ENCODE measurements around the gene THOC2.

Gene THOC2

DNA sequence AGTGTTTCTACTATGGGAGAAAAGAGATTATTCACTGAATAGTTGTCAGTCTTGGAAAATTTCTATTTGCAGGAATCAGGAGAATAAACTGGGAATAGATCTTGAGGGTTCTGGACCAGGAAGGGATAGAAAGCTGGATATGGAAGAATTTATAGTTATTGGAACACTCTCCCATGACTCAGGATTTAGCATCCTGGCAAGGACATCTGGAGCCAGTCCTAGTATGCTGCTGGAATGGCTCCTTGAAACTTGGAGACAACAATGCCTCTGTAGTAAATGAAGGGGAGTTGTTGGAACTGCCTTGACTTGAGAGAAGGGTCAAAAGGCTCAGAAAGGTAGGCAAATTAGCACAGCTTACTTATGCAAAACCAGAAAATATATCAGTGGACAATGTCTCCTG is 23.5 kb upstream of the THOC2 start:
- H3K4me1 ChIP-seq (ENCODE audit: control insufficient read depth in 1 of 2, insufficient read depth in 2 of 2, low read length in 2 of 2) = no peaks in the 10 kb centered on the region
- no peaks in the 10 kb centered on the region for H3K9me3 ChIP-seq (ENCODE audit: control insufficient read depth in 1 of 2, low read length in 2 of 2)
- H3K4me3 ChIP-seq (ENCODE audit: low read depth in 1 of 2, low read length in 2 of 2) = no peak overlapping the region
- no peak overlapping the region for H3K9ac ChIP-seq (ENCODE audit: low read depth in 1 of 2, low read length in 2 of 2)
- H3K27ac ChIP-seq (ENCODE audit: low read depth, low read length) = no peak overlapping the region
- H3K27me3 ChIP-seq (ENCODE audit: control insufficient read depth in 1 of 2, insufficient read depth in 2 of 2, low read length in 2 of 2) = no peaks in the 10 kb centered on the region
- no peaks in the 10 kb centered on the region for H3K36me3 ChIP-seq (ENCODE audit: control insufficient read depth in 1 of 2, insufficient read depth in 2 of 2, low read length in 2 of 2)

DNA sequence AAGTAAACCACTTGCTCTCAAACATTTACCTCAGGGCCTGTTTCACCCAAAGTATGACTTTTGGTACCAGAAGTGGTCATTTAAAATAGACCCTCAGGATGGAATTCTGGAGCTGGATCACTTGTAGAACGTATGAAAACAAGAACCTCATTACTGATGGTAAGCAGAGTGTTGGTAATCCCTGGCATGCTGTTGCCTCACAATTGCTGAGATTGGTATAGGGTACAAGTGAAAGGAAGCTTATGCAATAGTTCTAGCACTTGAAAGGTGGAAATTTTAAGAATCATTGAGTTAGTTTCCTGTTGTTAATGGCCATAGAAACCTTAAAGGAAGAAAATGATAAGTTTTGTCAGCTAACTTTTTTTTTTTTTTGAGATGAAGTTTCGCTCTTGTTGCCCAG is 22.3 kb upstream of the THOC2 start:
- no peaks in the 10 kb centered on the region for H3K4me1 ChIP-seq (ENCODE audit: control insufficient read depth in 1 of 2, insufficient read depth in 2 of 2, low read length in 2 of 2)
- H3K27me3 ChIP-seq (ENCODE audit: control insufficient read depth in 1 of 2, insufficient read depth in 2 of 2, low read length in 2 of 2) = no peaks in the 10 kb centered on the region
- no peak overlapping the region for H3K4me3 ChIP-seq (ENCODE audit: low read depth in 1 of 2, low read length in 2 of 2)
- H3K27ac ChIP-seq (ENCODE audit: low read depth, low read length) = no peak overlapping the region
- no peak overlapping the region for H3K9ac ChIP-seq (ENCODE audit: low read depth in 1 of 2, low read length in 2 of 2)
- no peaks in the 10 kb centered on the region for H3K36me3 ChIP-seq (ENCODE audit: control insufficient read depth in 1 of 2, insufficient read depth in 2 of 2, low read length in 2 of 2)
- no peaks in the 10 kb centered on the region for H3K9me3 ChIP-seq (ENCODE audit: control insufficient read depth in 1 of 2, low read length in 2 of 2)

DNA sequence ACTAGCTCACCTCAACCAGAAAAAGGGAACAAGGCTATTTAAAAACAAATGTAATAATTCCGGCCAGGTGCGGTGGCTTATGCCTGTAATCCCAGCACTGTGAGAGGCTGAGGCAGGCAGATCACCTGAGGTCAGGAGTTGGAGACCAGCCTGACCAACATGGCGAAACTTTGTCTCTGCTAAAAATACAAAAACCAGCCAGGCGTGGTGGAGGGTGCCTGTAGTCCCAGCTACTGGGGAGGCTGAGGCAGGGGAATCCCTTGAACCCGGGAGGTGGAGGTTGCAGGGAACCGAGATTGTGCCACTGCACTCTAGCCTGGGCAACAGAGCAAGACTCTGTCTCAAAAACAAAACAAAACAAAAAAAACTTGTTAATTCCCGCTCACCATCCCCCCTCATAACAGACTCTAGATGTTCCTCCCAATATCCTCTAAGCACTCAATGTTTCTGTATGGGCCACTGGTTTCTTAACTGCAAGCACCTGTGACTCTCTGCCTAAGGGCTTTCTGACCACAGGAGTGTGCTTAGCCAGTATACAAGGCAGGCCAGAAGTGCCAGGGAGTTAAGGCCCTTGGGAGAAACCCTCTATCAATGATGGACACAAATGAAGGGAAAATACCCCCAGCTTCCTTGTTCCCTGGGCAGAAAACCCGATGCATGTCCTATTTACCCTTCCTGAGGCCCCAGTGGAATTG is 21.0 kb upstream of the THOC2 start:
- Histone ChIP-seq H3K27ac (ENCODE audit: low read depth, low read length) (no peak overlapping the region), H3K9me3 (ENCODE audit: control insufficient read depth in 1 of 2, low read length in 2 of 2) (no peaks in the 10 kb centered on the region), H3K9ac (ENCODE audit: low read depth in 1 of 2, low read length in 2 of 2) (no peak overlapping the region), H3K4me3 (ENCODE audit: low read depth in 1 of 2, low read length in 2 of 2) (no peak overlapping the region), H3K36me3 (ENCODE audit: control insufficient read depth in 1 of 2, insufficient read depth in 2 of 2, low read length in 2 of 2) (no peaks in the 10 kb centered on the region), H3K27me3 (ENCODE audit: control insufficient read depth in 1 of 2, insufficient read depth in 2 of 2, low read length in 2 of 2) (no peaks in the 10 kb centered on the region), H3K4me1 (ENCODE audit: control insufficient read depth in 1 of 2, insufficient read depth in 2 of 2, low read length in 2 of 2) (no peaks in the 10 kb centered on the region)

DNA sequence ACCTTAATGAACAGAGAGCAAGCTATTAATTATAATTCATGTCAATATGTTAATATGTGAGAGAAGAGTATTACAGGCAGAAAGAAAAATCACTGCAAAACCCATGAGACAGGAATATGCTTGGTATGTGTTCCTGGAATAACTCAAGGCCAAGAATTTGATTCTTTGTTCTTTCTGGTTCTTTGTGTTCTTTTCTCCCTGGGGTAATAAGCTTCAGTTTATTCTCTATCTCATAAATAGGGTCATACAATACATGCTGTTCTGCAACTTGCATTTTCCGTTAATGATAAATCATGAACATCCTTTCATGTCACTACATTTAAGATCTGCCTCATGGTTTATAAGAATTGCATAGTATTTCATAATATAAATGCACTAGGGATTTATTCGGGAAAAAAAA is 16.8 kb upstream of the THOC2 start:
- Histone ChIP-seq H3K9ac (ENCODE audit: low read depth in 1 of 2, low read length in 2 of 2) (no peak overlapping the region), H3K27ac (ENCODE audit: low read depth, low read length) (no peak overlapping the region), H3K27me3 (ENCODE audit: control insufficient read depth in 1 of 2, insufficient read depth in 2 of 2, low read length in 2 of 2) (no peaks in the 10 kb centered on the region), H3K4me3 (ENCODE audit: low read depth in 1 of 2, low read length in 2 of 2) (no peak overlapping the region), H3K9me3 (ENCODE audit: control insufficient read depth in 1 of 2, low read length in 2 of 2) (no peaks in the 10 kb centered on the region), H3K36me3 (ENCODE audit: control insufficient read depth in 1 of 2, insufficient read depth in 2 of 2, low read length in 2 of 2) (no peaks in the 10 kb centered on the region), H3K4me1 (ENCODE audit: control insufficient read depth in 1 of 2, insufficient read depth in 2 of 2, low read length in 2 of 2) (no peaks in the 10 kb centered on the region)

DNA sequence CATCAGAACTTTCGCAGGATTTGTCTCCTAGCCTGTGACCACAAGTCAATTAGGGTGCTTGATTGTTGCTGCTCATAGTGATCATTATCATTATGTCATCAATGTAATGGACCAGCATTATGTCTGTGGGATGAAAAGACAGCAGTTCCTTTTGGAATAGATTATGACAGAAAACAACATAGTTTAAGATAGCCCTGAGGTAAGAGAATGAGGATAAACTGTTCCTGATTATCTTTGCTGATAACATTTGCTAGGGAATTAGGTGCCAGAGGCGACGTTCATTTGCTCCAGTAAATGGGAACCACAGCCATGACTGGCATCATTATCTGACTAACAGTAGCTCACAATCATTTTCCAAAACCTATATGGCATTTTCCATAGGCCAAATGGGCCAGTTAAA is 12.7 kb upstream of the THOC2 start:
- H3K27ac ChIP-seq (ENCODE audit: low read depth, low read length) = no peak overlapping the region
- H3K9ac ChIP-seq (ENCODE audit: low read depth in 1 of 2, low read length in 2 of 2) = no peak overlapping the region
- no peaks in the 10 kb centered on the region for H3K36me3 ChIP-seq (ENCODE audit: control insufficient read depth in 1 of 2, insufficient read depth in 2 of 2, low read length in 2 of 2)
- H3K4me1 ChIP-seq (ENCODE audit: control insufficient read depth in 1 of 2, insufficient read depth in 2 of 2, low read length in 2 of 2) = no peaks in the 10 kb centered on the region
- H3K4me3 ChIP-seq (ENCODE audit: low read depth in 1 of 2, low read length in 2 of 2) = no peak overlapping the region
- no peaks in the 10 kb centered on the region for H3K27me3 ChIP-seq (ENCODE audit: control insufficient read depth in 1 of 2, insufficient read depth in 2 of 2, low read length in 2 of 2)
- H3K9me3 ChIP-seq (ENCODE audit: control insufficient read depth in 1 of 2, low read length in 2 of 2) = no peaks in the 10 kb centered on the region

DNA sequence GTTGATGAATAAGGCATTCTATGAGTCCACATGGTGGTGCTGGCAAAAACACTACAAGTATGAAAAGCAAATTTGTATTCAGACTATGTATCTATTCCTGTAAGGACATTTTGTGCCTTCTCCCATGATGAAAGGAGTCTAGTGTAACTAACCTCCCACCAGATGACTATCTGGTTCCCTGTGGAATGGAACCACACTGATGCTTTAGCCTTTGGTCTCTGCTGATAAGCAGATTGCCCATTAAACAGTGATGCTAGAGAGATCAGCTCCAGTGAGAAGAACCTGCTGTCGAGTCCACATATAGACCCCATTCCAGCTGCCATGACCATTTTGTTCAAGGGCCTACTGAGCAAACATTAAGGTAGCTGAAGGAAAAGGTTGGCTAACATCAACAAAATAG is 10.5 kb upstream of the THOC2 start:
- Histone ChIP-seq H3K27ac (ENCODE audit: low read depth, low read length) (no peak overlapping the region), H3K9me3 (ENCODE audit: control insufficient read depth in 1 of 2, low read length in 2 of 2) (no peaks in the 10 kb centered on the region), H3K4me3 (ENCODE audit: low read depth in 1 of 2, low read length in 2 of 2) (no peak overlapping the region), H3K9ac (ENCODE audit: low read depth in 1 of 2, low read length in 2 of 2) (no peak overlapping the region), H3K36me3 (ENCODE audit: control insufficient read depth in 1 of 2, insufficient read depth in 2 of 2, low read length in 2 of 2) (no peaks in the 10 kb centered on the region), H3K27me3 (ENCODE audit: control insufficient read depth in 1 of 2, insufficient read depth in 2 of 2, low read length in 2 of 2) (no peaks in the 10 kb centered on the region), H3K4me1 (ENCODE audit: control insufficient read depth in 1 of 2, insufficient read depth in 2 of 2, low read length in 2 of 2) (no peaks in the 10 kb centered on the region)

DNA sequence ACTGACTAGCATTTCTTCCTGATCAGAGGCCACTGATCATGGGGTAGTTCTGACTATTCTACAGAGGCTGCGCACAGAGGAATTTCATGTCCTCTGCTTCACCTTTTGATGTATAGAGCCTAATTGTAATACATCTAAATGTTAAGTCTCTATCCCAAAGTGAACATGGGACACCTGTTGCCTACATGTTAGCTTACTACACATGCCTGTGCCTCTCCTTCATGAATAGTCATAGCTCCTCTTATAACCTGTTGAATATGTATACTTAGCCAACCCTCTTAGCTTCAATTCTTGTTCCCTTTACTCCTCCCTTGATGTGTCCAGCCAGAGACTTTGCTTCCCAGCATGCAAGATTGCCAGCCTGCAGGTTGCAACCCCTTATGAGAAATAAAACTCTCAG is 9.6 kb upstream of the THOC2 start:
- Histone ChIP-seq H3K27me3 (ENCODE audit: control insufficient read depth in 1 of 2, insufficient read depth in 2 of 2, low read length in 2 of 2) (no peaks in the 10 kb centered on the region), H3K36me3 (ENCODE audit: control insufficient read depth in 1 of 2, insufficient read depth in 2 of 2, low read length in 2 of 2) (no peaks in the 10 kb centered on the region), H3K9me3 (ENCODE audit: control insufficient read depth in 1 of 2, low read length in 2 of 2) (no peaks in the 10 kb centered on the region), H3K9ac (ENCODE audit: low read depth in 1 of 2, low read length in 2 of 2) (no peak overlapping the region), H3K27ac (ENCODE audit: low read depth, low read length) (no peak overlapping the region), H3K4me3 (ENCODE audit: low read depth in 1 of 2, low read length in 2 of 2) (no peak overlapping the region), H3K4me1 (ENCODE audit: control insufficient read depth in 1 of 2, insufficient read depth in 2 of 2, low read length in 2 of 2) (no peaks in the 10 kb centered on the region)

DNA sequence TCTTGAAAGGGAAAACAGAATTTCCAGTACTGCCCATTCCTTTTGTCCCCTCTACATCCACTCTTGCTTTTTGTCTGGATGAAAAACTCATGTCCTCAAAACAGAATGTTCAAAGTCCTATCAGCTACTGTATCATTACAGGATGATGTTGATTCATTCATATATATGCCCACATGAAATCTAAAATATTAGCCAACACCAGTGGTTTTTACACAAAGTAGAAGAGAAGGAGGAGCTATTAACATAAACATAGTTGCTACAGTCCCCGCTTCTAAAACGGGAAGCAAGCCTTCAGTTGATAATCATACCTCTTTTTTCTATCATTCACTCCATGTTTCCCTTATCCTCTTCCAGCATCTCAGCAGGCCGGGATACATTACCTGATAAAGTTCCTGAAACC is 7.7 kb upstream of the THOC2 start:
- H3K9ac ChIP-seq (ENCODE audit: low read depth in 1 of 2, low read length in 2 of 2) = no peak overlapping the region
- no peaks in the 10 kb centered on the region for H3K36me3 ChIP-seq (ENCODE audit: control insufficient read depth in 1 of 2, insufficient read depth in 2 of 2, low read length in 2 of 2)
- no peak overlapping the region for H3K27ac ChIP-seq (ENCODE audit: low read depth, low read length)
- no peaks in the 10 kb centered on the region for H3K27me3 ChIP-seq (ENCODE audit: control insufficient read depth in 1 of 2, insufficient read depth in 2 of 2, low read length in 2 of 2)
- no peaks in the 10 kb centered on the region for H3K9me3 ChIP-seq (ENCODE audit: control insufficient read depth in 1 of 2, low read length in 2 of 2)
- H3K4me3 ChIP-seq (ENCODE audit: low read depth in 1 of 2, low read length in 2 of 2) = no peak overlapping the region
- H3K4me1 ChIP-seq (ENCODE audit: control insufficient read depth in 1 of 2, insufficient read depth in 2 of 2, low read length in 2 of 2) = no peaks in the 10 kb centered on the region

DNA sequence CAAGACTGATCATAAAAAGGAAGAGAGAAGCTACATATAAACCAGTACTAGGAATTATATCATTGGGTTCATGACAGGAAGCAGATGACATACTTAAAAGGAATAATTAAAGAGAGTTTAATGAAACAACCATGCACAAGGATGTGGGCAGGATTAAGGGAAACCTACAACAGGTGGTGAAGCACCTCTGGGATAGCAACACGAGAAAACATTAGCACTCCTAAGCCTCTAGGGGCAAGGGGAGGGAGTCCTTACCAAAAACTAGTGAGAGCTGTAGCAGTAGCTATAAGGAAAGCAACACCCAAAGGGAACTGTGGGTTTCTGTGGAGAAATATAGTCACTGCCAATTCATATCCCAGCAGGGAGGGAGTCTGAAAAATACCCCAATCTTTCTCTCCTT is 7.2 kb upstream of the THOC2 start:
- Histone ChIP-seq H3K4me3 (ENCODE audit: low read depth in 1 of 2, low read length in 2 of 2) (no peak overlapping the region), H3K27me3 (ENCODE audit: control insufficient read depth in 1 of 2, insufficient read depth in 2 of 2, low read length in 2 of 2) (no peaks in the 10 kb centered on the region), H3K4me1 (ENCODE audit: control insufficient read depth in 1 of 2, insufficient read depth in 2 of 2, low read length in 2 of 2) (no peaks in the 10 kb centered on the region), H3K36me3 (ENCODE audit: control insufficient read depth in 1 of 2, insufficient read depth in 2 of 2, low read length in 2 of 2) (no peaks in the 10 kb centered on the region), H3K27ac (ENCODE audit: low read depth, low read length) (no peak overlapping the region), H3K9me3 (ENCODE audit: control insufficient read depth in 1 of 2, low read length in 2 of 2) (no peaks in the 10 kb centered on the region), H3K9ac (ENCODE audit: low read depth in 1 of 2, low read length in 2 of 2) (no peak overlapping the region)

DNA sequence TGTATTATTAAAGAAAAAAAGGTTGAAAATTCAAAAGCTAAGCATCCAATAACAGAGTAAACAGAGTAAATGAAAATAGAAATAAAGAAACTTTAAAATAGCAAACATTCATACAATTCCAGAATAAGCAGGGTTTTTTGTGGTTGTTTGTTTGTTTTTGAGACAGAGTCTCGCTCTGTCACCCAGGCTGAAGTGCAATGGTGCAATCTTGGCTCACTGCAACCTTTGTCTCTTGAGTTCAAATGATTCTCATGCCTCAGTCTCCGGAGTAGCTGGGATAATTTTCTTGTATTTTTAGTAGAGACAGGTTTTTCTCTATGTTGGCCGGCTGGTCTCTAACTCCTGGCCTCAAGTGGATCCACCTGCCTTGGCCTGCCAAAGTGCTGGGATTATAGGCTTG is 6.6 kb upstream of the THOC2 start:
- Histone ChIP-seq H3K9me3 (ENCODE audit: control insufficient read depth in 1 of 2, low read length in 2 of 2) (no peaks in the 10 kb centered on the region), H3K36me3 (ENCODE audit: control insufficient read depth in 1 of 2, insufficient read depth in 2 of 2, low read length in 2 of 2) (no peaks in the 10 kb centered on the region), H3K4me3 (ENCODE audit: low read depth in 1 of 2, low read length in 2 of 2) (no peak overlapping the region), H3K27me3 (ENCODE audit: control insufficient read depth in 1 of 2, insufficient read depth in 2 of 2, low read length in 2 of 2) (no peaks in the 10 kb centered on the region), H3K27ac (ENCODE audit: low read depth, low read length) (no peak overlapping the region), H3K9ac (ENCODE audit: low read depth in 1 of 2, low read length in 2 of 2) (no peak overlapping the region), H3K4me1 (ENCODE audit: control insufficient read depth in 1 of 2, insufficient read depth in 2 of 2, low read length in 2 of 2) (no peaks in the 10 kb centered on the region)
